Activated CD8-positive, alpha-beta T cell treated with anti-CD3 and anti-CD28 coated beads, Interleukin-2, amount 10 ng/mL, durations not matched to agents 7 days and 5 days (primary cell): ENCODE measurements around the gene PHPT1. TPM values are rescaled to one million over a fixed set of nuclear protein-coding genes. Genes with fewer than 3 reads are reported as not detected.
"Not testable (repeated sequence)": the region's sequence is repeated elsewhere in the genome, so short reads cannot be mapped to it uniquely, and the experiment has no call there.

ENCODE experiments used
- ATAC-seq: fragments of 150-1000 bp; cut with Tn5 transposase; one replicate; pipeline ENCODE4 v1.10.0; 2021; ENCODE audit warnings: moderate library complexity
- CTCF ChIA-PET: fragments of 350-600 bp; sonication (Branson Sonifier 250); formaldehyde crosslinking; loops from one replicate; lab custom pipeline; 2021; ENCODE audit warnings: antibody characterized with exemption; lab: Charles Lee
- POLR2A ChIA-PET: fragments of 350-600 bp; sonication (Branson Sonifier 250); formaldehyde crosslinking; loops from one replicate; lab custom pipeline; 2021; ENCODE audit warnings: antibody characterized with exemption; lab: Charles Lee
- DNase-seq: peaks from one replicate; pipeline ENCODE4 v3.0.0-alpha.2; 2020
- H3K27ac Mint-ChIP-seq: one replicate; pipeline ENCODE4 v1.8.0; 2021; ENCODE audit warnings: mild to moderate bottlenecking, mixed read lengths
- H3K27me3 Mint-ChIP-seq: one replicate; pipeline ENCODE4 v1.8.0; 2021; ENCODE audit warnings: low read depth, mixed read lengths
- H3K36me3 Mint-ChIP-seq: one replicate; pipeline ENCODE4 v1.8.0; 2021; ENCODE audit warnings: low read depth, mixed read lengths
- H3K4me1 Mint-ChIP-seq: one replicate; pipeline ENCODE4 v1.8.0; 2021; ENCODE audit warnings: low read depth, mixed read lengths
- H3K4me3 Mint-ChIP-seq: one replicate; pipeline ENCODE4 v1.8.0; 2021; ENCODE audit warnings: mild to moderate bottlenecking, mixed read lengths
- H3K9me3 Mint-ChIP-seq: one replicate; pipeline ENCODE4 v1.8.0; 2022; ENCODE audit warnings: mixed read lengths; ENCODE audit not compliant: insufficient read depth
- total RNA-seq, 2 experiments: library from RNA; stranded (reverse); gene quantifications; one replicate each; pipeline ENCODE4 v1.2.3, GENCODE V29; 2021

The PHPT1 gene
- total RNA-seq, 2 experiments from 2014 or later: 108 to 119 TPM

DNA sequence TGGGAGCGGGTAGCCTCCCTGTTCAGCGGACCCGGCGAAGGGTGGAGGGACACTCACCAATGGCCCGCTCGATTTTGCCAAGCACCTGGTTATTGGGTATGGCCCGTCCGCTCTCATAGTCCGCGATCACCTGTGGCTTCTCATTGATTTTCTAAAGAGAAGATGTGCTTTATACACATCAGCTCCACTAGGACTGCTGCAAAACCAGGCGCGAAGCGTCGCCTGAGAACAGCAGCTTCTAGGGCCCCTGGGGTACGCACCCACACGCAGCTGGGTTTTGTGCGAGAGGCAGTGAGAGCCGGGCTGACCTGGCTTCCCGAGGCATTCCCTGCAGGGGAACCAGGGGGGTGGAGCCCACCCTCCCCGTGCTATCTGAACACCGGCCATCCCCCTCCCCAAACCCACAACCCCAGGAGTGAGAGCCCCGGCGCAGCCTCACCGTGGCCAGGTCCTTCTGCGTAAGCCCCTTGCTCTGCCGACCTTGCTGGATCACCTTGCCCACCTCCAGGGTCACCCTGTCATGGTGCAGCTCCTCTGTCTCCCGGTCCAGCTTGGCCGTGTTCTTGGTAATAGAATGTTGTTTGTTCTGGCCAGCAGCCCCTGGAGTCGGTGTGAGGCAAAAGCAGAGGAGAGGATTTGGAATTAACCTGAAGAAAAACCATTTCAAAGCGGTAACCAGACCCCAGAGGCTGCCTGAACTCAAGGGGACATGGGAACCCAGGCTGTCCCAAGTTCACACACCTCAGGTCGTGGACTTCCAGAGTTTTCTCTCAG lies 13.8 kb downstream of the PHPT1 start:
- no peak overlapping the region for H3K27ac Mint-ChIP-seq
- DNase-seq: no peak
- H3K4me1 Mint-ChIP-seq: peaks cover 19% of the 10 kb centered on the region
- H3K27me3 Mint-ChIP-seq: no peaks in the 10 kb centered on the region
- no peak for ATAC-seq
- no peak overlapping the region for H3K4me3 Mint-ChIP-seq
- POLR2A ChIA-PET: interaction anchor here (1.1 kb wide), 1 partner anchor 20 kb away, joined by 3 read pairs; no protein-coding TSS in a partner anchor
- CTCF ChIA-PET: interaction anchor here (0.8 to 1.3 kb wide), 2 partner anchors 19 to 166 kb away, joined by 3 read pairs; no protein-coding TSS in a partner anchor
- H3K36me3 Mint-ChIP-seq: peaks cover 19% of the 10 kb centered on the region
- H3K9me3 Mint-ChIP-seq: no peaks in the 10 kb centered on the region

DNA sequence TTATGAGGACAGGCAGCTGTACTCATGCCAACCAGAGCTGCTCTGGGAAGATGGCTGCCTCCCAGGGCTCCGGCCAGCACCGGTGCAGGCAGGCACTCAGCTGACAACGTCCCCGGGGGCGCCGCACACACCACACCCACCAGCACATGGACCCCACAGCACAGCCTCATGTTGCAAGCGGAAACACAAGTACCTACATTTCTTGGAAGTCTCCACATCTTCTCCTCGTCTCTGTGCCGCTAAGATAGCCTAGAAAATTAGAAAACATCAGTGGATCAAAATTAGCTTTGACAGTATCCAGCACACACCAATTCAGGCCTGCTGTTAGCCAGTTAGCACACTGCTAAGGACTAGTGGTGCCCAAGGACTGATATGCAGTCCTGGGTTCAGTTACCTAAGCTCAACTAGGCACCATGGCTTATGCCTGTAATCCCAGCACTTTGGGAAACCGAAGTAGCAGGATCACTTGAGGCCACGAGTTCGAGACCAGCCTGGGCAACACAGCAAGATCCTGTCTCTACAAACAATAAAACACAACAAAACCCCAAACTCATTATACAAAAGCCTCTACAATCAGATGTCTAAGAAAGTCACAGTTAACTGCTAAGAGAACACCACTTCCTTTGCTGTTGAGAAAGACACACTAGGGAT lies 14.5 kb downstream of the PHPT1 start:
- peak overlapping the region; percentile 49 for H3K27ac Mint-ChIP-seq

DNA sequence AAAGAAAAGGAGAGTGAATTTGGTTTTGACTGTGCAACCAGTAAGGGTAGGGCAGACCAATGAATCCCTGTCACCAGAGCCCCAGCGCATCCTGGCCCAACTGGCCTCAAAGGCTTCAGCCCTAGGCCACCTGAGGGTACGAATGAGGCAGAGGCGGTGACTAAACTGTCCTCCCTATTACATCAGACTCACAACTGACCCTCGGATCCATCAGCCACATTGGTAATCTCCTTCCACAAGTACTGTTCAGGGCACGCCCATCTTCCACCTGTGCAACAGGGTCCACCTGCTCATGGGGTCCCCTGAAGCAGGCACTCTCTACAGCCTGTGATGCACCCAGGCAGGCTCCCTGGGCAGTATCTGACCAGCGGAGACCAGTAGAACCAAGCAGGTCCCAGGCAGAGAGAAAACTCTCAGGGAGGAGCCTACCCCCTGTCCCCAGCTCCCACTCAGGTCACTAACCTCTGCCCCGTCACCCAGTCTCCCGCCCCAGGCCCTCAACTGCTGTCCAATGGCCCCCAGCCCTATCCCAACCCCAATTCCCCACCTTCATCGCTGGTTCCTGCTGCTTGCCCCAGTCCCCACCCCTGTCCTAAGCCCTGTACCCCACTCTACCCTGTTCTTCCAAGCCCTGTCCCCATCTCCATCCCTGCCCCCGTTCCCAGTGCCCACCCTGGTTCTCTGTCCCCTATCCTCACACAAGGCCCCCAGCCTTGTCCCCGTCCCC lies 16.0 kb downstream of the PHPT1 start:
- CTCF ChIA-PET: no interaction called here
- peaks cover 19% of the 10 kb centered on the region for H3K4me1 Mint-ChIP-seq
- H3K27me3 Mint-ChIP-seq: no peaks in the 10 kb centered on the region
- ATAC-seq (no peak), DNase-seq (no peak)
- peaks cover 19% of the 10 kb centered on the region for H3K36me3 Mint-ChIP-seq
- H3K27ac Mint-ChIP-seq: peak overlapping the region; percentile 90
- H3K9me3 Mint-ChIP-seq: no peaks in the 10 kb centered on the region
- H3K4me3 Mint-ChIP-seq: peak overlapping the region; percentile 87
- POLR2A ChIA-PET: no interaction called here

More for the DNA sequence above, 14.5 kb downstream of the PHPT1 start:
- Mint-ChIP-seq H3K36me3 (peaks cover 19% of the 10 kb centered on the region), H3K27me3 (no peaks in the 10 kb centered on the region), H3K9me3 (no peaks in the 10 kb centered on the region), H3K4me3 (no peak overlapping the region), H3K4me1 (peaks cover 19% of the 10 kb centered on the region)
- POLR2A ChIA-PET: interaction anchor here (0.6 kb wide), 1 partner anchor 198 kb away, joined by 3 read pairs; no protein-coding TSS in a partner anchor
- CTCF ChIA-PET: interaction anchor here (0.8 to 1.3 kb wide), 2 partner anchors 20 to 166 kb away, joined by 3 read pairs; no protein-coding TSS in a partner anchor
- no peak for DNase-seq
- no peak for ATAC-seq

DNA sequence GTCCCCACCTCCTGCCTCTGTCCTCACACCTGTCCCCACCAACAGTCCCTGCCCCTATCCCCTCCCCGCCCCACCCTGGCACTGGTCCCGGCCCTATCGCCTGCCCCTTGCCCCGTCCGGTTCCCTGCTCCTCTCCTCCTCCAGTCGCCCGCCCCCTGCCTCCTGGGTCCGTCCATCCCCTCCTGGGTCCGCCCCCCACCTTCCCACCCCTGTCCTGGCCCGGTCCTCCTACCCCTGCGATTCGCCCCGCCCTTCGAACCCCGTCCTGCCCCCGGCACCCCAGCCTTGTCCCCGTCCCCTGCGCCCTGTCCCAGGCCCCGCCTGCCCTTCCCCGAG lies 16.5 kb downstream of the PHPT1 start:
- CTCF ChIA-PET: no interaction called here
- Mint-ChIP-seq H3K27ac (peak overlapping the region; percentile 90), H3K36me3 (peaks cover 19% of the 10 kb centered on the region), H3K4me1 (peaks cover 19% of the 10 kb centered on the region), H3K4me3 (peak overlapping the region; percentile 87), H3K9me3 (no peaks in the 10 kb centered on the region), H3K27me3 (no peaks in the 10 kb centered on the region)
- POLR2A ChIA-PET: interaction anchor here (1.0 kb wide), 1 partner anchor 9 kb away, joined by 4 read pairs; no protein-coding TSS in a partner anchor
- DNase-seq: no peak
- peak; percentile 24 for ATAC-seq

DNA sequence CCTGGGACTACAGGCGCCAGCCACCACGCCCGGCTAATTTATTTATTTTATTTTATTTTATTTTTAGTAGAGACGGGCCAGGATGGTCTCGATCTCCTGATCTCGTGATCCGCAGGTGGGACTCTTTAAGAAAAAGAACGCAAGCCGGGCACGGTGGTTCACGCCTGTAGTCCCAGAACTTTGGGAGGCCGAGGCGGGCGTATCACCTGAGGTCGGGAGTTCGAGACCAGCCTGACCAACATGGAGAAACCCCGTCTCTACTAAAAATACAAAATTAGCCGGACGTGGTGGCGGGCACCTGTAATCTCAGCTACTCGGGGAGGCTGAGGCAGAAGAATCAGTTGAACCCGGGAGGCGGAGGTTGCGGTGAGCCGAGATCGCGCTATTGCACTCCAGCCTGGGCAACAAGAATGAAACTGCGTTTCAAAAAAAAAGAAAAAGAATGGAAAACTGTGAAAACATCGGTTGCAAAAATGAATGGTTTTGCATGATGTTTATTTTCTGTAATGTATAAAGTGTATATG lies 17.8 kb downstream of the PHPT1 start:
- Mint-ChIP-seq H3K36me3 (peaks cover 19% of the 10 kb centered on the region), H3K4me1 (peaks cover 19% of the 10 kb centered on the region), H3K4me3 (peak overlapping the region; percentile 73)
- CTCF ChIA-PET: interaction anchor here (1.1 kb wide), 1 partner anchor 15 kb away, joined by 3 read pairs; no protein-coding TSS in a partner anchor
- DNase-seq, H3K27me3 Mint-ChIP-seq, H3K27ac Mint-ChIP-seq, POLR2A ChIA-PET, ATAC-seq, H3K9me3 Mint-ChIP-seq: not testable (repeated sequence)

DNA sequence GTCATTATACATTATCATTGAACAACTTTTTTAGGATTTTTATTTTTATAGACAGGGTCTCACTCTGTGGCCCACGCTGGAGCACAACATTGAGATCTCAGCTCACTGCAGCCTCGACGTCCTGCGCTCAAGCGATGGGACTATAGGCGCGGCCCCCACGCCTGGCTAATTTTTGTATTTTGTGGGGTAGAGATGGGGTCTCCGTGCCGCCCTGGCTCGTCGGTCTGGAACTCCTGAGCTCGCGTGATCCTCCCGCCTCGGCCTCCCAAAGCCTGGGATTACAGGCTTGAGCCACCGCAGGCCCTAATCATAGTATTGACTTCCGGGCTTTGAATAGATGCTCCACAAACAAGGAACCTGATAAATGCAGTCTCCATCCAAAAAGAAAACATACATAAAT lies 18.3 kb downstream of the PHPT1 start:
- ATAC-seq: no peak
- no peak for DNase-seq
- ChIA-PET CTCF (no interaction called here), POLR2A (no interaction called here)
- peaks cover 19% of the 10 kb centered on the region for H3K4me1 Mint-ChIP-seq
- H3K27ac Mint-ChIP-seq: peak overlapping the region; percentile 5
- H3K27me3 Mint-ChIP-seq: no peaks in the 10 kb centered on the region
- H3K36me3 Mint-ChIP-seq: peaks cover 16% of the 10 kb centered on the region
- peak overlapping the region; percentile 73 for H3K4me3 Mint-ChIP-seq
- peaks cover 4% of the 10 kb centered on the region for H3K9me3 Mint-ChIP-seq

DNA sequence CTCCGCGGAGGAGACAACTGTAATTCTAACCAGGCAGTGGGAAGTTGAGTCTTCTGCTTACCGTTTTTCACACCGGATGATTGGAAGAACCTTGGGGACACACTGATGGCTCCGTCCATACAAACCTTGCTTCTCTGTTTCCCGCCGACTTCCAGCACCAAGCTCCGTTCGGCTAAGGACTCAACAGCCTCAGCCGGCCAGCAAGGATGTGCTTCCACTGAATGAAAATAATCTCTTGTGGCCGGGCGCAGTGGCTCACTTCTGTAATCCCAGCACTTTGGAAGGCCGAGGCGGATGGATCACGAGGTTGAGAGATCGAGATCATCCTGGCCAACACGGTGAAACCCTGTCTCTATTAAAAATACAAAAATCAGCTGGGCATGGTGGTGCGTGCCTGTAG lies 18.7 kb downstream of the PHPT1 start:
- Mint-ChIP-seq H3K4me1 (peaks cover 19% of the 10 kb centered on the region), H3K36me3 (peaks cover 14% of the 10 kb centered on the region), H3K27ac (peak overlapping the region; percentile 5), H3K4me3 (peak overlapping the region; percentile 73), H3K9me3 (peaks cover 7% of the 10 kb centered on the region), H3K27me3 (no peaks in the 10 kb centered on the region)
- CTCF ChIA-PET: no interaction called here
- no peak for DNase-seq
- no peak for ATAC-seq
- POLR2A ChIA-PET: no interaction called here

DNA sequence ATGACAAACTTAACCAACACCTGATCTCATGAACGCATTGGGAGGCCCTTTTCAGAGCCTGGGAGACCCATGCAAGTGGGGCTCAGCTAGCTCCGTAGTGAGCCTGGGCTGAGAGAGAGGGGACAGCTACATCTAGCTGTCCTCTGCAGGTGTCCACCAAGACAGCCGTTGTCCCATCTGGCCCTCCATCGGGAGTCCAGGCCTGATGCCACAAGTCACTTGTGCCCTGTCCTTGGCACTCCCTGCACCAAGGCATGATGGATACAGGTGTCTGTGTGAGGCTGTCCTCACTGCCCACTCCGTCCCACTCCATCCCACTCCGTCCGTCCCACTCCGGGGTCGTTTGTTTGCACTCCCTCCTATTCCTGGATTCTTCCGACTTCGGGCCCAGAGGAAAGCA lies 19.4 kb downstream of the PHPT1 start:
- no peak overlapping the region for H3K4me3 Mint-ChIP-seq
- no peak overlapping the region for H3K27ac Mint-ChIP-seq
- peaks cover 7% of the 10 kb centered on the region for H3K36me3 Mint-ChIP-seq
- H3K4me1 Mint-ChIP-seq: peaks cover 19% of the 10 kb centered on the region
- DNase-seq: no peak
- peaks cover 11% of the 10 kb centered on the region for H3K9me3 Mint-ChIP-seq
- ATAC-seq: no peak
- ChIA-PET CTCF (interaction anchor here (1.0 kb wide), 1 partner anchor 16 kb away, joined by 3 read pairs; no protein-coding TSS in a partner anchor), POLR2A (no interaction called here)
- no peaks in the 10 kb centered on the region for H3K27me3 Mint-ChIP-seq

DNA sequence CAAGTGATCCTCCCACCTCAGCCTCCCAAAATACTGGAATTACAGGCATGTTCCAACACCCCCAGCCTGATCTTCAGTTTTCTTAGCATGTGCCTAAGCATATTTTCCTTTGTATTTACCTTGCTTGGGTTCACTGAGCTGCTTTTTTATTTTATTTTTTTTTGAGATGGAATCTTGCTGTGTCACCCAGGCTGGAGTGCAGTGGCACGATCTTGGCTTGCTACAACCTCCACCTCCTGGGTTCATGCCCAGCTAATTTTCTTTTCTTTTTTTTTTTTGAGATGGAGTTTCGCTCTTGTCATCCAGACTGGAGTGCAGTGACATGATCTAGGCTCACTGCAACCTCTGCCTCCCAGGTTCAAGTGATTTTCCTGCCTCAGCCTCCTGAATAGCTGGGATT lies 20.4 kb downstream of the PHPT1 start:
- not testable (repeated sequence) for H3K4me3 Mint-ChIP-seq, H3K36me3 Mint-ChIP-seq, ATAC-seq, H3K27ac Mint-ChIP-seq, DNase-seq, H3K27me3 Mint-ChIP-seq
- ChIA-PET POLR2A (interaction anchor here (1.8 kb wide), 1 partner anchor 12 kb away, joined by 6 read pairs; no protein-coding TSS in a partner anchor), CTCF (interaction anchor here (1.0 to 1.9 kb wide), 2 partner anchors 12 to 159 kb away, joined by 3 to 6 read pairs; partner anchors contain the start of gene ABCA2)
- H3K4me1 Mint-ChIP-seq: peaks cover 11% of the 10 kb centered on the region
- H3K9me3 Mint-ChIP-seq: peaks cover 11% of the 10 kb centered on the region

DNA sequence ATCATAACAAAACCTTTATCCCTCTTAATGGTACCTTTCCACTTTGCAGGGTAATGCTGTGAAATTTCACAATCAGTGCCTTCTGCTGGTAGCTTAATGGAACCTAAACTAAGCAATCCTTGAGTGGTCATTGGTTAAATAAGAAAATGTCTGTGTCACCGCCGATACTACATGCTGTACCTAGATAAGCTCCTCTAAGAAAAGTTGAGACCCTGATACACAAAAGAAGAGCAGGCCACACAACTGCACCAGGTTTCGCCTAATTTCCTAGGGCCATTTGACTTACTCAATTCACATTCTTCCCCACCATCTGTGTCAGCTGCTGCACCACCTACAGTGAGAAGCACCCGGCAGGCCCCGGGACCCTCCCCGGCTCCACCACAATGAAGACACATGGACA lies 25.9 kb downstream of the PHPT1 start:
- Mint-ChIP-seq H3K36me3 (no peaks in the 10 kb centered on the region), H3K9me3 (peaks cover 11% of the 10 kb centered on the region), H3K4me1 (peaks cover 6% of the 10 kb centered on the region), H3K4me3 (no peak overlapping the region), H3K27ac (no peak overlapping the region), H3K27me3 (no peaks in the 10 kb centered on the region)
- CTCF ChIA-PET: interaction anchor here (0.8 to 1.0 kb wide), 2 partner anchors 13 to 33 kb away, joined by 4 read pairs; partner anchors contain the start of gene AJM1
- POLR2A ChIA-PET: interaction anchor here (0.6 to 0.9 kb wide), 2 partner anchors 27 to 55 kb away, joined by 3 to 4 read pairs; no protein-coding TSS in a partner anchor
- ATAC-seq (no peak), DNase-seq (no peak)

DNA sequence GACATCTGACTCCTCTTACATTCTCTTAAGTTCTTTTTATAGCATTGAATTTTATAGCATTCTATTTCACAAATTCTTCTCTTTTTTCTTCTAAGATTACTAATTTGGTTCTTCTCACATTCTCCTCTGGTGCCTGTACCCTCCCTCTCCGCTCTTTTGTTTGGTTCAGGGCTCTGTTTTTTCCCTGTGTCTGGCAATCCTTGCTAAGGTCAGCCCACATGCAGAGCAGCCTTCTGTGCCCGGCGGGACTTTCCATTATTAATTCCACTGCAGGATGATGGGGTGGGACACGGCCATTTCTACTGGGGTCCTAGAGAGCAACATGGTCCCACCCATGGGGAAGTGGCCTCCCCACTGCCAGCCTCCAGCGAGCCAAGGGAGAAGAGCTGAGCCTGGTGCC lies 27.3 kb downstream of the PHPT1 start:
- Mint-ChIP-seq H3K36me3 (no peaks in the 10 kb centered on the region), H3K27ac (no peak overlapping the region), H3K9me3 (peaks cover 9% of the 10 kb centered on the region), H3K4me3 (no peak overlapping the region), H3K27me3 (no peaks in the 10 kb centered on the region), H3K4me1 (peaks cover 16% of the 10 kb centered on the region)
- ATAC-seq: no peak
- DNase-seq: no peak
- ChIA-PET CTCF (no interaction called here), POLR2A (no interaction called here)
